Colonic mucosa (tissue), 4 donors: ENCODE results near the gene ZCCHC7. TPM values are rescaled to one million over a fixed set of nuclear protein-coding genes. Genes with fewer than 3 reads are reported as not detected.

ENCODE experiments used
- DNase-seq: peaks from one replicate; pipeline ENCODE4 v3.0.0-alpha.2; 2020
- H3K27ac ChIP-seq: fragments of 200-600 bp; one replicate; pipeline ENCODE4 v1.8.0; 2021
- H3K27me3 ChIP-seq: fragments of 200-600 bp; one replicate; pipeline ENCODE4 v1.8.0; 2021
- H3K36me3 ChIP-seq: fragments of 200-600 bp; one replicate; pipeline ENCODE4 v1.8.0; 2021
- H3K4me1 ChIP-seq: fragments of 200-600 bp; one replicate; pipeline ENCODE4 v1.8.0; 2021; ENCODE audit warnings: mild to moderate bottlenecking
- H3K4me3 ChIP-seq: fragments of 200-600 bp; one replicate; pipeline ENCODE4 v1.8.0; 2021
- H3K9ac ChIP-seq, 2 donors: one replicate each; pipeline ENCODE4 v1.7.0; 2013; ENCODE audit warnings: control low read depth in 2 of 2, low read depth in 2 of 2, low read length in 2 of 2
- H3K9me3 ChIP-seq: fragments of 200-600 bp; one replicate; pipeline ENCODE4 v1.8.0; 2021
- intact Hi-C: fragments of 100-400 bp; cut with DNase I; formaldehyde crosslinking; loops from one replicate; pipeline ENCODE4 v1.14.1; 2022
- total RNA-seq, 2 donors: library from RNA; stranded (reverse); fragmentation: NEBNext Ultra II Directional in 1 of 2; extraction: Animal tissue kit (Norgen Biotek cat#: 25700) in 1 of 2; gene quantifications; one replicate each; pipeline ENCODE4 v1.2.1, GENCODE V29; 2021
- TF ChIP-seq, protein P1 (sequence below): fragments of 200-600 bp; IDR thresholded peaks from one replicate; pipeline ENCODE4 v1.8.0; 2022; ENCODE audit warnings: antibody characterized with exemption, mild to moderate bottlenecking
- donor health status: healthy.
- donor health status: DM: no; HTN: no; CAD: no.
- donor health status: DM: no; HTN: no; CAD: no.

The ZCCHC7 gene
- total RNA-seq, 2 donors from 2014 or later: 14.6 to 15.9 TPM

- TF ChIP-seq, protein P1, sequence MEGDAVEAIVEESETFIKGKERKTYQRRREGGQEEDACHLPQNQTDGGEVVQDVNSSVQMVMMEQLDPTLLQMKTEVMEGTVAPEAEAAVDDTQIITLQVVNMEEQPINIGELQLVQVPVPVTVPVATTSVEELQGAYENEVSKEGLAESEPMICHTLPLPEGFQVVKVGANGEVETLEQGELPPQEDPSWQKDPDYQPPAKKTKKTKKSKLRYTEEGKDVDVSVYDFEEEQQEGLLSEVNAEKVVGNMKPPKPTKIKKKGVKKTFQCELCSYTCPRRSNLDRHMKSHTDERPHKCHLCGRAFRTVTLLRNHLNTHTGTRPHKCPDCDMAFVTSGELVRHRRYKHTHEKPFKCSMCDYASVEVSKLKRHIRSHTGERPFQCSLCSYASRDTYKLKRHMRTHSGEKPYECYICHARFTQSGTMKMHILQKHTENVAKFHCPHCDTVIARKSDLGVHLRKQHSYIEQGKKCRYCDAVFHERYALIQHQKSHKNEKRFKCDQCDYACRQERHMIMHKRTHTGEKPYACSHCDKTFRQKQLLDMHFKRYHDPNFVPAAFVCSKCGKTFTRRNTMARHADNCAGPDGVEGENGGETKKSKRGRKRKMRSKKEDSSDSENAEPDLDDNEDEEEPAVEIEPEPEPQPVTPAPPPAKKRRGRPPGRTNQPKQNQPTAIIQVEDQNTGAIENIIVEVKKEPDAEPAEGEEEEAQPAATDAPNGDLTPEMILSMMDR: no peak
- no peak overlapping the region for H3K27ac ChIP-seq
- intact Hi-C loops: no loop called here
These were observed 259.5 kb downstream of the ZCCHC7 start for GRCh38 chr9:37379835-37380234.

DNA sequence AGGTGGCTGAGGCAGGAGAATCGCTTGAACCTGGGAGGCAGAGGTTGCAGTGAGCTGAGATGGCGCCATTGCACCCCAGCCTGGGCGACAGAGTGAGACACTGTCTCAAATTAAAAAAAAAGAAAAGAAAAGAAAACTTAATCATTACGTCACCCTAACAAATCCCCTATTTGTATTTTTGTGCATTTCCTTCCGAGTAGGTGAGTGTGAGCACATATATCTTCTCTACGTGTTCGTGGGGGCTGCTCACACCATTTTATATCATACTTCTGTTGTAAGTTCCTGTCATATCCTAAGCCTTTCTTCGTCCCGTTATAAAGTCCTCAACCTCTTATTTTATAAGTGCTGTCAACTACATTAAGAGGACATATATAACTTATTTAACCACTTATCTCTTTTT, 260.2 kb downstream of the ZCCHC7 start:
- H3K4me1 ChIP-seq: no peaks in the 10 kb centered on the region
- no peak overlapping the region for H3K9ac ChIP-seq
- H3K4me3 ChIP-seq: no peak overlapping the region
- DNase-seq: no peak
- H3K36me3 ChIP-seq: no peaks in the 10 kb centered on the region
- no peaks in the 10 kb centered on the region for H3K9me3 ChIP-seq
- intact Hi-C loops: no loop called here
- H3K27me3 ChIP-seq: no peaks in the 10 kb centered on the region
- H3K27ac ChIP-seq: no peak overlapping the region
- TF ChIP-seq, protein P1: no peak

More at GRCh38 chr9:37379835-37380234, 259.5 kb downstream of the ZCCHC7 start:
- DNase-seq: no peak
- Histone ChIP-seq H3K9ac (no peak overlapping the region), H3K27me3 (no peaks in the 10 kb centered on the region), H3K4me1 (no peaks in the 10 kb centered on the region), H3K9me3 (no peaks in the 10 kb centered on the region), H3K36me3 (no peaks in the 10 kb centered on the region), H3K4me3 (no peak overlapping the region)

GRCh38 chr9:37381094-37381741, 260.8 kb downstream of the ZCCHC7 start:
- intact Hi-C loops: no loop called here
- DNase-seq: no peak
- Histone ChIP-seq H3K9ac (no peak overlapping the region), H3K4me1 (no peaks in the 10 kb centered on the region), H3K27ac (no peak overlapping the region), H3K9me3 (no peaks in the 10 kb centered on the region), H3K27me3 (no peaks in the 10 kb centered on the region), H3K36me3 (no peaks in the 10 kb centered on the region), H3K4me3 (no peak overlapping the region)
- TF ChIP-seq, protein P1: no peak

GRCh38 chr9:37382161-37382981, 262.0 kb downstream of the ZCCHC7 start:
- Histone ChIP-seq H3K4me3 (no peak overlapping the region), H3K4me1 (no peaks in the 10 kb centered on the region), H3K36me3 (no peaks in the 10 kb centered on the region), H3K27ac (no peak overlapping the region), H3K9ac (no peak overlapping the region), H3K9me3 (no peaks in the 10 kb centered on the region), H3K27me3 (no peaks in the 10 kb centered on the region)
- intact Hi-C loops: no loop called here
- TF ChIP-seq, protein P1: no peak
- DNase-seq: no peak

DNA sequence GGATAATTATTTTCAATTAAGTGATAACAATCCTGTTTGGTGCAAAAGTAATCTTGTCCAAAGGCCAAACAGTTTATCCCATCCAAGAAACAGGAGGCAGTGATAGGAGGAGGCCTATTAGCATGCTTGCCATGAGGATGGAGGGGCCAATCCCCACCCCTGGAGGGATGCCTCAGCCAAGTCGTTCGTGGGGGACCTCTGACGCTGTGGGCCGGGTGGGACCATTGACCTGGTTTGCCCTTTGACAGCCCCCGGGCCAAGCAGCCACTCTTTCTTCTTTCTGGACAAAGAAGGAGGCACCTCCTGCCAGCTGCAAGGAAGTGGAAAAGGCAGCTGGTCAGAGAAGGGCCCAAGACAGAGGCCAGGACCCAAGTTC, 262.6 kb downstream of the ZCCHC7 start:
- no peaks in the 10 kb centered on the region for H3K36me3 ChIP-seq
- H3K4me3 ChIP-seq: no peak overlapping the region
- H3K9me3 ChIP-seq: no peaks in the 10 kb centered on the region
- no peak overlapping the region for H3K9ac ChIP-seq
- H3K27ac ChIP-seq: no peak overlapping the region
- DNase-seq: no peak
- no peaks in the 10 kb centered on the region for H3K27me3 ChIP-seq
- TF ChIP-seq, protein P1: no peak
- intact Hi-C loops: no loop called here
- H3K4me1 ChIP-seq: no peaks in the 10 kb centered on the region
